GM12891 (cell line): ENCODE data around the gene PPP4C.

Source experiments
- POLR2A ChIP-seq: IDR thresholded peaks from 2 replicates; pipeline ENCODE4 v1.6.1; 2011; ENCODE audit warnings: low read depth, low read length, control low read depth
- POLR2AphosphoS5 ChIP-seq: IDR thresholded peaks from 2 replicates; pipeline ENCODE4 v1.6.1; 2011; ENCODE audit warnings: low read depth, low read length, control low read depth

- TF ChIP-seq POLR2A (peak; percentile 82), POLR2AphosphoS5 (peak; percentile 90)
These were observed 10.5 kb upstream of the PPP4C start, which contains the start of gene ALDOA for GRCh38 chr16:30065102-30065942.
